GM18526 (cell line): ENCODE measurements around the gene DPPA4.

Experiments
- POLR2A ChIP-seq: IDR thresholded peaks from 3 replicates; pipeline ENCODE4 v1.6.1; 2011; ENCODE audit not compliant: insufficient read length; ENCODE audit errors: extremely low read depth

DPPA4 gene

DNA sequence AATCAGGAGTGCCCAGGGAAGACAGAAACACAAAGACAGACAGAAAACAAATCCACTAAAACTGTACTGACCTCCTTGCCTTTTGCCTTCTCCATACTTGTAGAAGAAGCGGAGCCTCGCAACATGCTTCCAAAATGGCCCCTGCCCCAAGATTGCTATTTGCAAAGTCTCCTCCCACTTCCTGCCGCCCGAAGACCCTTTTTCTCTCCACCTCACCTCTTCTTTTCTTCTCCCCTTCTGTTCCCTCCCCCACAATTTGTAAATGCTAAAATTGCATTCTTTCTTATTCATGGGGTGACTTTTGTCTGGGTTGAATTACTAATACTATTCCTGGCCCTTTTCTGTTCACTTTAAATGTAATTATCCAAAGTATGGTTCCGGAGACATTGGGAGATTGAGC, at the start of gene DPPA4:
Gene DPPA4 (minus strand): TSS at position 154 of the 400 bp plus-strand sequence. CDS start 29 bp downstream, at position 125.
- no peak for TF ChIP-seq POLR2A

GRCh38 chr3:109385442-109386318, 48.3 kb upstream of the DPPA4 start:
- TF ChIP-seq POLR2A: no peak

DNA sequence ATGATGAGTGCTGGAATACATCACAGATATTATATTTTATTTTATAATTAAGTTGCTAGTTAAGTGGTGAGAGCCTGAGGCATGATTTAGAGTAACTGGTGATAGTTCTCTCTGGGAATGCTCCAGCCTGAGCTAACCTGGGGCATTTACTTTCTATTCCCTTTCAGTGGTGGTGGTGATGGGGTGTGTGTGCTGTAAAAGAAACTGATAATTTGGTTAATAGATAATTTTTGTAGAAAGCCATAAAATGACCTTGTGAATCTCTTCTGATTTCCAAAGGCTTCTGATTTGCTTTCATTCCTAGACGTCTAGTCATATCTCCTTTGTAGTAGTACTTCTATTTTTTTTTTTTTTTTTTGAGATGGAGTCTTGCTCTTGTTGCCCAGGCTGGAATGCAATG, 46.8 kb upstream of the DPPA4 start:
- TF ChIP-seq POLR2A: no peak

DNA sequence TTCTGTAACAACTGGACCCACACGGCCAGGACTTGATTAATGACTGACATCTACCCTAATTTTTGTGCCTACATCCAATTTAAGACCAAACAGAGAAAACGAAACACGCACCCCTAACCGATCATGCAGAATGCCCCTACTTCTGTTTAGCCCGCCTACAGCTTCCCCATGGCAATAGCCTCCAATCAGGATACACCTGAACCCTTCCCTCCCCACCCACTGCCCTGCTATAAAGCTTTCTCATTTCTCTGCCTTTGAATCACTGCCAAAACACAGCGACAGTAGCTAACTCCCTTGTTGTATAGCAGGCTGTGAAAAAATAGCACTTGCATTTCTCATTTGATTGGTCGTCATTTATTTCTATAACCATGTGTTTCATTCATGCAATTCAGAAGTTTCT, 45.2 kb upstream of the DPPA4 start:
- no peak for TF ChIP-seq POLR2A

DNA sequence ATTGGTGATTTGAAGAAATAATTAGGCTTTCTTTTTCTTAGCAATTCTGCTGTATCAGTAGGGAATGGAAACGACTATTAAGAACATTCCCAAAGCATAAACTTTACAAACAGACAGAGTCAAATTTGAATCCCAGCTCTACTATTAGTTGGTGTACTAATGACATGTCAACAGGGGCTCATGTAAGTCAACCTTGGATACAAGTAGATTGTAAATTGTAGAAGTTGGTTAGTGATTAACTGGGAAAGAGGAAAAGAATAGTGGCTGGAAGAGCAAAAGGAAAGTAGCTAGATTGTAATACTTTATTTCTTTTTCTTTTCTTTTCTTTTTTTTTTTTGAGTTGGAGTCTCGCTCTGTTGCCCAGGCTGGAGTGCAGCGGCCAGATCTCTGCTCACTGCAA, 38.6 kb upstream of the DPPA4 start:
- no peak for TF ChIP-seq POLR2A

- no peak for TF ChIP-seq POLR2A
These were observed 36.6 kb upstream of the DPPA4 start for GRCh38 chr3:109373933-109374332.

DNA sequence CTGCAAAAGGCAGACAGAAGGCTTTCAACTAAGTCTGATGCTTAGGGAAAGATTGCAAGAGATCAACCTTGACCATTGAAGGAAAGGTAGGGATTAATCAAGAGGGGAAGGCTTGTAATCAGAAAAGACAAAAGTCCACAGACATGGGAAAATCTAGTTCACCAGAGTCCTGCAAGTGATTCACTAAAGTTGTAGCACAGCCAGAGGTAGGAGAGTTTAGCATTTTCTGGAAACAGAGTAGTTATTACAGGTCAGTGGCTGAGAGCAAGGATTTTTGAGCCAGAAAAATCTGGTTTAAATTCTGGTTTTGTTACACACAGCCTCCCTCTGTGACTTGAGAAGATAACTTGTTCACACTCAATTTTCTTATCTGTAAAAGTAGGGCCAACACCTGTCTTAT, 35.3 kb upstream of the DPPA4 start:
- TF ChIP-seq POLR2A: no peak

GRCh38 chr3:109369510-109369909, 32.2 kb upstream of the DPPA4 start:
- no peak for TF ChIP-seq POLR2A

GRCh38 chr3:109364088-109364487, 26.7 kb upstream of the DPPA4 start:
- TF ChIP-seq POLR2A: no peak

- TF ChIP-seq POLR2A: no peak
These were observed 26.3 kb upstream of the DPPA4 start for GRCh38 chr3:109363634-109364033.

DNA sequence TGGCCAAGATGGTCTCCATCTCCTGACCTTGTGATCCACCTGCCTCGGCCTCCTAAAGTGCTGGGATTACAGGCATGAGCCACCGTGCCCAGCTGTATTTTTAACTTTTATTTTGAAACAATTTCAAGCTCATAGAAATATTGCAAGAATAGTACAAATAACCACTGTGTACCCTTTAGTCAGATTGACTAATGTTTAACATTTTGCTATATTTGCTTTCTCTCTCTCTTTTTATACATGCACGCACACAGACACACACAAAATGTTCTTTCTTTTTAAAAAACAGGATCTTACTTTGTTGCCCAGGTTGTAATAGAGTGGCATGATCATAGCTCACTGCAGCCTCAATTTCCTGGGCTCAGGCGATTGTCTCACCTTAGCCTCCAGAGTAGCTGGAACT, 25.5 kb upstream of the DPPA4 start:
- no peak for TF ChIP-seq POLR2A

GRCh38 chr3:109356442-109357155, 19.3 kb upstream of the DPPA4 start:
- TF ChIP-seq POLR2A: no peak

GRCh38 chr3:109355625-109356441, 18.5 kb upstream of the DPPA4 start:
- TF ChIP-seq POLR2A: no peak

GRCh38 chr3:109353057-109353456, 15.7 kb upstream of the DPPA4 start:
- TF ChIP-seq POLR2A: no peak

GRCh38 chr3:109351231-109351630, 13.9 kb upstream of the DPPA4 start:
- no peak for TF ChIP-seq POLR2A
